HG03066 (cell line): ENCODE measurements around the gene DMAC2.
A peak's percentile ranks its signal among the peaks of the same experiment; 100 is the strongest.
"Not testable (repeated sequence)": the region's sequence is repeated elsewhere in the genome, so short reads cannot be mapped to it uniquely, and the experiment has no call there.

Experiments
- ATAC-seq: cut with Tn5 transposase; IDR thresholded peaks from one replicate; pipeline ENCODE4 v1.9.1; 2021; ENCODE audit warnings: low read depth; ENCODE audit not compliant: unreplicated experiment

DMAC2 gene

GRCh38 chr19:41402010-41402409, 37.7 kb downstream of the DMAC2 start:
- no peak for ATAC-seq

GRCh38 chr19:41401483-41401882, 38.2 kb downstream of the DMAC2 start:
- ATAC-seq = no peak

GRCh38 chr19:41399525-41399924, 40.2 kb downstream of the DMAC2 start:
- no peak for ATAC-seq

- no peak for ATAC-seq
These were observed 40.6 kb downstream of the DMAC2 start for GRCh38 chr19:41399091-41399490.

GRCh38 chr19:41398598-41398997, 41.1 kb downstream of the DMAC2 start:
- ATAC-seq = no peak

GRCh38 chr19:41398050-41398418, 41.7 kb downstream of the DMAC2 start:
- ATAC-seq = no peak

GRCh38 chr19:41397086-41398049, 42.3 kb downstream of the DMAC2 start, which contains the start of the genes BCKDHA and EXOSC5:
Gene BCKDHA, plus strand, starts transcription at chr19:41397818. Its CDS starts 10 bp downstream, at chr19:41397828.
Gene EXOSC5, minus strand, starts transcription at chr19:41397359. Its CDS starts 31 bp downstream, at chr19:41397328.
- peak; percentile 87 for ATAC-seq

GRCh38 chr19:41395355-41395754, 44.4 kb downstream of the DMAC2 start:
- ATAC-seq = no peak

- no peak for ATAC-seq
These were observed 46.9 kb downstream of the DMAC2 start for GRCh38 chr19:41392775-41393174.

- no peak for ATAC-seq
These were observed 48.1 kb downstream of the DMAC2 start for GRCh38 chr19:41391618-41392017.

GRCh38 chr19:41386442-41386841, 53.3 kb downstream of the DMAC2 start:
- ATAC-seq = no peak

GRCh38 chr19:41384351-41384750, 55.4 kb downstream of the DMAC2 start:
- ATAC-seq = no peak

- not testable (repeated sequence) for ATAC-seq
These were observed 58.2 kb downstream of the DMAC2 start for GRCh38 chr19:41381536-41381935.
